HepG2 (cell line): ENCODE measurements around the gene DDRGK1. TPM values are rescaled to one million over a fixed set of nuclear protein-coding genes. Genes with fewer than 3 reads are reported as not detected.

Experiments
- ARID2 ChIP-seq: sonication (generic); formaldehyde crosslinking; IDR thresholded peaks from 2 replicates; pipeline ENCODE4 v1.8.1; 2022; ENCODE audit warnings: mild to moderate bottlenecking, missing genetic modification reagents, borderline replicate concordance
- CHD4 ChIP-seq: fragments of 200-600 bp; sonication (generic); IDR thresholded peaks from 2 replicates; pipeline ENCODE4 v1.7.0; 2017; ENCODE audit warnings: mild to moderate bottlenecking, low read length, borderline replicate concordance
- GABPB1 ChIP-seq: IDR thresholded peaks from 2 replicates; pipeline ENCODE4 v1.6.1; 2016; ENCODE audit warnings: mild to moderate bottlenecking, missing genetic modification reagents, moderate library complexity, missing compliant biosample characterization
- GTF3A ChIP-seq: sonication (generic); formaldehyde crosslinking; conservative IDR thresholded peaks from 2 replicates; pipeline ENCODE4 v1.4.0; 2020; ENCODE audit warnings: mild to moderate bottlenecking, missing genetic modification reagents
- YEATS2 ChIP-seq: sonication (generic); formaldehyde crosslinking; IDR thresholded peaks from 2 replicates; pipeline ENCODE4 v1.4.0; 2020; ENCODE audit warnings: missing genetic modification reagents, borderline replicate concordance
- ZNF230 ChIP-seq: sonication (generic); formaldehyde crosslinking; IDR thresholded peaks from 2 replicates; pipeline ENCODE4 v1.4.0; 2020; ENCODE audit warnings: mild to moderate bottlenecking, missing genetic modification reagents
- polyA plus RNA-seq, 8 experiments: library from polyadenylated mRNA; depleted of rRNA in 3 of 8; stranded (reverse) in 7 of 8; unstranded in 1 of 8; fragments of >200 nt; fragmentation: Illumina TruSeq in 4 of 8; extraction: Trizol in 4 of 8; gene quantifications; 2 replicates each; pipeline versions ENCODE4 v1.2.1 to v1.2.3, GENCODE V29; 2011 to 2016; ENCODE audit warnings: low read depth in 4 of 8, missing spikeins in 1 of 8, mixed read lengths in 1 of 8; ENCODE audit not compliant: insufficient read depth in 1 of 8
- total RNA-seq, 5 experiments: library from RNA; depleted of rRNA; stranded (reverse); fragments of >200 nt; fragmentation: Illumina TruSeq; extraction: Trizol; gene quantifications; 2 replicates each; pipeline ENCODE4 v1.2.3, GENCODE V29; 2016; ENCODE audit warnings: low read depth in 1 of 5
- TF ChIP-seq, protein P1 (sequence below): sonication (generic); formaldehyde crosslinking; conservative IDR thresholded peaks from 2 replicates; pipeline ENCODE4 v1.5.0; 2020; ENCODE audit warnings: missing genetic modification reagents
- TF ChIP-seq, protein P2 (sequence below): IDR thresholded peaks from 2 replicates; pipeline ENCODE4 v1.6.1; 2016; ENCODE audit warnings: mild to moderate bottlenecking, missing biosample characterization, missing genetic modification reagents
- TF ChIP-seq, protein P3 (sequence below): IDR thresholded peaks from 2 replicates; pipeline ENCODE4 v1.6.1; 2016; ENCODE audit warnings: mild to moderate bottlenecking
- TF ChIP-seq, protein P4 (sequence below): sonication (generic); formaldehyde crosslinking; IDR thresholded peaks from one replicate; pipeline ENCODE4 v1.5.1; 2020; ENCODE audit warnings: mild to moderate bottlenecking, missing genetic modification reagents; ENCODE audit errors: not compliant biosample characterization

The DDRGK1 gene
- total and polyA plus RNA-seq, 2 of the 13 experiments (the other 11 are each of a cell fraction or from before 2014, with no cell fraction given): 96.7 to 149 TPM

DNA sequence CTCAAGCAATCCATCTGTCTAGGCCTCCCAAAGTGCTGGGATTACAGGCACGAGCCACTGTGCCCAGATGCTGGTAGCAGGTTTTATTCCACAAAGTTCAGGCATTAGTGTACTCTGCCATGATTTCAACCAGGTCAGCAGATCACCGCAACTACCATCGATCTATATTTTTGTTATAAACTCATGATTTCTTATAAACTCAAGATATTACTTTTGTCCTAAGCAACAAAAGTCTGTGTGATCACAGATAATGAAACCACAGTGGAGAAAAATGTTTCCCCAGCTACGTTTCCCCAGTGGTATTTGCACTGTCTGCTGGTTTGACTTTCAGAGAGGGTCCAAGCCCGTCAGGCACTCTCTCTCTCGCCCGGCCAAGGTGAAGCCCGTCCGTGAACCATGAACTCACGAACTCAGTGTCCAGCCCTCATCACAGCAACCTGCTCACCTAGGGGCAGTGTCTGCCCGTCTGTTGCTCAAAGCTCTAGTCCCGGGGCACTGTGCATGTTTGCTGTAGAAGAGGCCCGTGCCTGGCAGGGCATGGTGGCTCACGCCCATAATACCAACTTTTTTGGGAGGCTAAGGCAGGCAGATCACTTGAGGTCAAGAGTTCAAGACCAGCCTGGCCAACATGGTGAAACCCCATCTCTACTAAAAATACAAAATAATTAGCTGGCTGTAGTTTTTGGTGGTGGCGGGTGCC lies 27.6 kb upstream of the DDRGK1 start (continued):
- TF ChIP-seq, protein P1, sequence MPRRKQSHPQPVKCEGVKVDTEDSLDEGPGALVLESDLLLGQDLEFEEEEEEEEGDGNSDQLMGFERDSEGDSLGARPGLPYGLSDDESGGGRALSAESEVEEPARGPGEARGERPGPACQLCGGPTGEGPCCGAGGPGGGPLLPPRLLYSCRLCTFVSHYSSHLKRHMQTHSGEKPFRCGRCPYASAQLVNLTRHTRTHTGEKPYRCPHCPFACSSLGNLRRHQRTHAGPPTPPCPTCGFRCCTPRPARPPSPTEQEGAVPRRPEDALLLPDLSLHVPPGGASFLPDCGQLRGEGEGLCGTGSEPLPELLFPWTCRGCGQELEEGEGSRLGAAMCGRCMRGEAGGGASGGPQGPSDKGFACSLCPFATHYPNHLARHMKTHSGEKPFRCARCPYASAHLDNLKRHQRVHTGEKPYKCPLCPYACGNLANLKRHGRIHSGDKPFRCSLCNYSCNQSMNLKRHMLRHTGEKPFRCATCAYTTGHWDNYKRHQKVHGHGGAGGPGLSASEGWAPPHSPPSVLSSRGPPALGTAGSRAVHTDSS: no peak
- TF ChIP-seq GABPB1 (CRISPR knock-in tag) (no peak), CHD4 (peak; percentile 73), GTF3A (CRISPR knock-in tag) (no peak), ZNF230 (CRISPR knock-in tag) (peak; percentile 58; the same call in 1 of the 2 replicates), ARID2 (CRISPR knock-in tag) (no peak), YEATS2 (no peak)
- TF ChIP-seq, protein P2, sequence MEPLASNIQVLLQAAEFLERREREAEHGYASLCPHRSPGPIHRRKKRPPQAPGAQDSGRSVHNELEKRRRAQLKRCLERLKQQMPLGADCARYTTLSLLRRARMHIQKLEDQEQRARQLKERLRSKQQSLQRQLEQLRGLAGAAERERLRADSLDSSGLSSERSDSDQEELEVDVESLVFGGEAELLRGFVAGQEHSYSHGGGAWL (CRISPR knock-in tag): no peak; the same call in 1 of the 2 replicates
- TF ChIP-seq, protein P3, sequence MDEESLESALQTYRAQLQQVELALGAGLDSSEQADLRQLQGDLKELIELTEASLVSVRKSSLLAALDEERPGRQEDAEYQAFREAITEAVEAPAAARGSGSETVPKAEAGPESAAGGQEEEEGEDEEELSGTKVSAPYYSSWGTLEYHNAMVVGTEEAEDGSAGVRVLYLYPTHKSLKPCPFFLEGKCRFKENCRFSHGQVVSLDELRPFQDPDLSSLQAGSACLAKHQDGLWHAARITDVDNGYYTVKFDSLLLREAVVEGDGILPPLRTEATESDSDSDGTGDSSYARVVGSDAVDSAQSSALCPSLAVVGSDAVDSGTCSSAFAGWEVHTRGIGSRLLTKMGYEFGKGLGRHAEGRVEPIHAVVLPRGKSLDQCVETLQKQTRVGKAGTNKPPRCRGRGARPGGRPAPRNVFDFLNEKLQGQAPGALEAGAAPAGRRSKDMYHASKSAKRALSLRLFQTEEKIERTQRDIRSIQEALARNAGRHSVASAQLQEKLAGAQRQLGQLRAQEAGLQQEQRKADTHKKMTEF: peak; percentile 90
- TF ChIP-seq, protein P4, sequence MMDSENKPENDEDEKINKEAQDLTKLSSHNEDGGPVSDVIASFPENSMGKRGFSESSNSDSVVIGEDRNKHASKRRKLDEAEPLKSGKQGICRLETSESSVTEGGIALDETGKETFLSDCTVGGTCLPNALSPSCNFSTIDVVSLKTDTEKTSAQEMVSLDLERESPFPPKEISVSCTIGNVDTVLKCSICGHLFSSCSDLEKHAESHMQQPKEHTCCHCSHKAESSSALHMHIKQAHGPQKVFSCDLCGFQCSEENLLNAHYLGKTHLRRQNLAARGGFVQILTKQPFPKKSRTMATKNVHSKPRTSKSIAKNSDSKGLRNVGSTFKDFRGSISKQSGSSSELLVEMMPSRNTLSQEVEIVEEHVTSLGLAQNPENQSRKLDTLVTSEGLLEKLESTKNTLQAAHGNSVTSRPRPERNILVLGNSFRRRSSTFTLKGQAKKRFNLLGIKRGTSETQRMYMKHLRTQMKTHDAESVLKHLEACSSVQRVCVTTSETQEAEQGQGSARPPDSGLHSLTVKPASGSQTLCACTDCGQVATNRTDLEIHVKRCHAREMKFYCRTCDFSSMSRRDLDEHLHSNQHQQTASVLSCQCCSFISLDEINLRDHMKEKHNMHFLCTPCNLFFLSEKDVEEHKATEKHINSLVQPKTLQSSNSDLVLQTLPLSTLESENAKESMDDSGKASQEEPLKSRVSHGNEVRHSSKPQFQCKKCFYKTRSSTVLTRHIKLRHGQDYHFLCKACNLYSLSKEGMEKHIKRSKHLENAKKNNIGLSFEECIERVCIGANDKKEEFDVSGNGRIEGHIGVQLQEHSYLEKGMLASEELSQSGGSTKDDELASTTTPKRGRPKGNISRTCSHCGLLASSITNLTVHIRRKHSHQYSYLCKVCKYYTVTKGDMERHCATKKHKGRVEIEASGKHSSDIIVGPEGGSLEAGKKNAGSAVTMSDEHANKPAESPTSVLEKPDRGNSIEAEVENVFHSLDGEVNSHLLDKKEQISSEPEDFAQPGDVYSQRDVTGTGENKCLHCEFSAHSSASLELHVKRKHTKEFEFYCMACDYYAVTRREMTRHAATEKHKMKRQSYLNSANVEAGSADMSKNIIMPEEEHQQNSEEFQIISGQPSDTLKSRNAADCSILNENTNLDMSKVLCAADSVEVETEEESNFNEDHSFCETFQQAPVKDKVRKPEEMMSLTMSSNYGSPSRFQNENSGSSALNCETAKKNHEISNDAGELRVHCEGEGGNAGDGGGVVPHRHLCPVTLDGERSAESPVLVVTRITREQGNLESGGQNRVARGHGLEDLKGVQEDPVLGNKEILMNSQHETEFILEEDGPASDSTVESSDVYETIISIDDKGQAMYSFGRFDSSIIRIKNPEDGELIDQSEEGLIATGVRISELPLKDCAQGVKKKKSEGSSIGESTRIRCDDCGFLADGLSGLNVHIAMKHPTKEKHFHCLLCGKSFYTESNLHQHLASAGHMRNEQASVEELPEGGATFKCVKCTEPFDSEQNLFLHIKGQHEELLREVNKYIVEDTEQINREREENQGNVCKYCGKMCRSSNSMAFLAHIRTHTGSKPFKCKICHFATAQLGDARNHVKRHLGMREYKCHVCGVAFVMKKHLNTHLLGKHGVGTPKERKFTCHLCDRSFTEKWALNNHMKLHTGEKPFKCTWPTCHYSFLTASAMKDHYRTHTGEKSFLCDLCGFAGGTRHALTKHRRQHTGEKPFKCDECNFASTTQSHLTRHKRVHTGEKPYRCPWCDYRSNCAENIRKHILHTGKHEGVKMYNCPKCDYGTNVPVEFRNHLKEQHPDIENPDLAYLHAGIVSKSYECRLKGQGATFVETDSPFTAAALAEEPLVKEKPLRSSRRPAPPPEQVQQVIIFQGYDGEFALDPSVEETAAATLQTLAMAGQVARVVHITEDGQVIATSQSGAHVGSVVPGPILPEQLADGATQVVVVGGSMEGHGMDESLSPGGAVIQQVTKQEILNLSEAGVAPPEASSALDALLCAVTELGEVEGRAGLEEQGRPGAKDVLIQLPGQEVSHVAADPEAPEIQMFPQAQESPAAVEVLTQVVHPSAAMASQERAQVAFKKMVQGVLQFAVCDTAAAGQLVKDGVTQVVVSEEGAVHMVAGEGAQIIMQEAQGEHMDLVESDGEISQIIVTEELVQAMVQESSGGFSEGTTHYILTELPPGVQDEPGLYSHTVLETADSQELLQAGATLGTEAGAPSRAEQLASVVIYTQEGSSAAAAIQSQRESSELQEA: no peak
